ENCODE measurements around the gene CDR2. TPM values are rescaled to one million over a fixed set of nuclear protein-coding genes. Genes with fewer than 3 reads are reported as not detected.

CDR2 gene
- total and polyA plus RNA-seq, 2 of the 13 experiments (the other 11 are each of a cell fraction or from before 2014, with no cell fraction given), result 59.0 to 78.9 TPM

GRCh38 chr16:22297114-22297870 lies 77.1 kb downstream of the CDR2 start, which contains the start of gene POLR3E (continued):
- TF ChIP-seq ZBTB25 (CRISPR knock-in tag; IDR thresholded peaks at IDR 0.05) (peak; percentile 94), ZNF75D (CRISPR knock-in tag; IDR thresholded peaks at IDR 0.05; ENCODE audit: borderline replicate concordance) (no peak), MAFG (CRISPR knock-in tag; IDR thresholded peaks at IDR 0.05) (no peak; the same call in 1 of the 2 replicates), ZBTB33 (CRISPR knock-in tag; IDR thresholded peaks at IDR 0.05) (peak; percentile 93), IRF2 (CRISPR knock-in tag; IDR thresholded peaks at IDR 0.05) (peak; percentile 99), MEIS2 (CRISPR knock-in tag; IDR thresholded peaks at IDR 0.05) (peak; percentile 79), ATF3 (CRISPR knock-in tag; IDR thresholded peaks at IDR 0.05) (peak; percentile 71), HHEX (CRISPR knock-in tag; IDR thresholded peaks at IDR 0.05) (no peak; the same call in 1 of the 2 replicates), NONO (IDR thresholded peaks at IDR 0.05) (no peak), NONO (CRISPR knock-in tag; conservative IDR thresholded peaks at IDR 0.05) (peak; percentile 100), ZNF615 (CRISPR knock-in tag; IDR thresholded peaks at IDR 0.05; ENCODE audit: borderline replicate concordance) (peak; percentile 69), DR1 (CRISPR knock-in tag; IDR thresholded peaks at IDR 0.05) (peak; percentile 95; the same call in 1 of the 2 replicates), CCAR2 (optimal IDR thresholded peaks at IDR 0.05; ENCODE audit: low read depth, low read length) (peak; percentile 91), POLR2A (IDR thresholded peaks at IDR 0.05; ENCODE audit: insufficient read depth in 1 of 2, low read depth in 2 of 2, low read length in 2 of 2) (peak; percentile 71 to 92), HNRNPK (IDR thresholded peaks at IDR 0.05; ENCODE audit: low read depth, low read length, poor library complexity, severe bottlenecking) (peak; percentile 85), ZNF556 (CRISPR knock-in tag; IDR thresholded peaks at IDR 0.05; ENCODE audit: borderline replicate concordance) (peak; percentile 100), CAMTA2 (CRISPR knock-in tag; IDR thresholded peaks at IDR 0.05; ENCODE audit: borderline replicate concordance) (peak; percentile 83; the same call in 1 of the 2 replicates), ZNF276 (CRISPR knock-in tag; IDR thresholded peaks at IDR 0.05; ENCODE audit: low read depth) (peak; percentile 81), TGIF2 (CRISPR knock-in tag; IDR thresholded peaks at IDR 0.05) (no peak; the same call in 1 of the 2 replicates), ZNF572 (CRISPR knock-in tag; IDR thresholded peaks at IDR 0.05) (peak; percentile 35; the same call in 1 of the 2 replicates), ZBTB20 (CRISPR knock-in tag; IDR thresholded peaks at IDR 0.05; ENCODE audit: borderline replicate concordance, low read depth) (peak; percentile 78; the same call in 1 of the 2 replicates), NCOR1 (IDR thresholded peaks at IDR 0.05; ENCODE audit: borderline replicate concordance, low read length) (peak; percentile 62), POLR2AphosphoS5 (IDR thresholded peaks at IDR 0.05; ENCODE audit: low read depth, low read length) (peak; percentile 75), HNF4G (IDR thresholded peaks at IDR 0.05; ENCODE audit: borderline replicate concordance, low read depth, low read length) (peak; percentile 4; the same call in 1 of the 2 replicates), HNF4G (CRISPR knock-in tag; IDR thresholded peaks at IDR 0.05; ENCODE audit: borderline replicate concordance, low read depth) (peak; percentile 73), POGZ (CRISPR knock-in tag; IDR thresholded peaks at IDR 0.05) (peak; percentile 93)

All from HepG2 (cell line).